Motor neuron (in vitro differentiated cells): Measurements from ENCODE around the gene MX1. TPM values are rescaled to one million over a fixed set of nuclear protein-coding genes. Genes with fewer than 3 reads are reported as not detected.
A peak's percentile ranks its signal among the peaks of the same experiment; 100 is the strongest.
"Not testable (repeated sequence)": the region's sequence is repeated elsewhere in the genome, so short reads cannot be mapped to it uniquely, and the experiment has no call there.

ENCODE experiments used
- ATAC-seq, 8 experiments: fragments of 200-7000 bp; cut with Tn5 transposase; replicated peaks in 6 of 8; 2 replicates each; pipeline ENCODE4 v1.8.0; 2021; ENCODE audit warnings: mild to moderate bottlenecking in 8 of 8, moderate library complexity in 8 of 8
- H3K27ac ChIP-seq, 2 donors: fragments of 250-450 bp; sonication (Bioruptor Pico); 2 replicates each; pipeline ENCODE4 v1.9.0; 2021; ENCODE audit warnings: antibody characterized with exemption in 2 of 2, mild to moderate bottlenecking in 2 of 2, moderate library complexity in 1 of 2
- H3K4me1 ChIP-seq, 2 donors: fragments of 250-450 bp; sonication (Bioruptor Pico); replicated peaks in 1 of 2; 2 replicates each; pipeline ENCODE4 v1.6.1; 2021; ENCODE audit warnings: antibody characterized with exemption in 2 of 2, mild to moderate bottlenecking in 2 of 2, moderate library complexity in 1 of 2
- H3K4me3 ChIP-seq, 5 donors: fragments of 250-450 bp; sonication (Bioruptor Pico); 2 replicates each; pipeline ENCODE4 v1.9.0; 2021; ENCODE audit warnings: antibody characterized with exemption in 5 of 5, mild to moderate bottlenecking in 5 of 5, moderate library complexity in 4 of 5
- WGBS, 10 experiments: fragments of 450-650 bp; shearing (Covaris generic); methylation state at CpG; one replicate each; pipeline ENCODE4 v1.0.0; 2022; 5-methylcytosine and 5-hydroxymethylcytosine counted together
- in situ Hi-C, 9 experiments: fragments of 400-800 bp; cut with MboI; loops; one replicate each; pipeline ENCODE4 v1.15.0; 2021; ENCODE audit warnings: low sequenced_read_pairs in 9 of 9, low pct_unique_long_range_greater_than_20kb in 2 of 9; ENCODE audit not compliant: unreplicated experiment in 9 of 9
- total RNA-seq, 8 experiments: library from RNA; unstranded; fragments of 300-600 nt; gene quantifications; 2 replicates each; pipeline versions ENCODE4 v1.2.3 to v1.2.4, GENCODE V29; 2022

MX1 gene
- total RNA-seq, 8 experiments from 2014 or later, result 0.49 to 162 (median 2.5) TPM

- in situ Hi-C loops, result loop anchor here in 1 of 9 experiments (25.0 kb wide), 1 partner anchor 124 kb away; no protein-coding TSS in a partner anchor
- Histone ChIP-seq H3K27ac (no peak overlapping the region), H3K4me1 (peaks cover 0 to 12% of the 10 kb centered on the region in 2 donors), H3K4me3 (no peak overlapping the region)
- ATAC-seq, result peak in 6 of 8 experiments; percentile 44 to 91 (median 55)
- 40 to 100% (median 77%) methylated on average over 1 to 4 of the region's 5 CpGs; no CpG with 5 or more reads in 2 of the 10 experiments for WGBS, 10 experiments
Observed at GRCh38 chr21:41411449-41412089, 14.5 kb upstream of the MX1 start.

GRCh38 chr21:41417505-41417904, 8.5 kb upstream of the MX1 start:
- WGBS, 10 experiments, result 63 to 86% (median 76%) methylated on average over 1 to 2 of the region's 2 CpGs; no CpG with 5 or more reads in 6 of the 10 experiments
- not testable (repeated sequence) for H3K4me3 ChIP-seq
- in situ Hi-C loops, result loop anchor here in 1 of 9 experiments (25.0 kb wide), 1 partner anchor 130 kb away; no protein-coding TSS in a partner anchor

GRCh38 chr21:41418393-41418792, 7.6 kb upstream of the MX1 start:
- ATAC-seq, result no peak
- WGBS, 10 experiments, result 77 to 100% (median 87%) methylated on average over 1 to 6 of the region's 6 CpGs; no CpG with 5 or more reads in 5 of the 10 experiments
- in situ Hi-C loops, result loop anchor here in 1 of 9 experiments (25.0 kb wide), 1 partner anchor 131 kb away; no protein-coding TSS in a partner anchor
- Histone ChIP-seq H3K4me3 (no peak overlapping the region), H3K27ac (no peak overlapping the region), H3K4me1 (peaks cover 15 to 18% of the 10 kb centered on the region in 2 donors)

More at GRCh38 chr21:41417505-41417904, 8.5 kb upstream of the MX1 start:
- H3K27ac ChIP-seq, ATAC-seq: not testable (repeated sequence)
- peaks cover 15 to 18% of the 10 kb centered on the region in 2 donors for H3K4me1 ChIP-seq

- Histone ChIP-seq H3K27ac (no peak overlapping the region), H3K4me1 (peaks cover 15 to 18% of the 10 kb centered on the region in 2 donors), H3K4me3 (no peak overlapping the region)
- in situ Hi-C loops, result loop anchor here in 1 of 9 experiments (25.0 kb wide), 1 partner anchor 132 kb away; no protein-coding TSS in a partner anchor
- WGBS, 10 experiments, result 93 to 100% (median 96%) methylated on average over 1 to 5 of the region's 11 CpGs; no CpG with 5 or more reads in 4 of the 10 experiments
- no peak for ATAC-seq
Observed at GRCh38 chr21:41418956-41419680, 6.9 kb upstream of the MX1 start.

GRCh38 chr21:41419921-41420862, 5.8 kb upstream of the MX1 start:
- peak; percentile 85 to 93 (median 88) for ATAC-seq
- WGBS, 10 experiments, result 0 to 90% (median 21%) methylated on average over 1 to 9 of the region's 54 CpGs; no CpG with 5 or more reads in 3 of the 10 experiments
- peaks cover 15 to 18% of the 10 kb centered on the region in 2 donors for H3K4me1 ChIP-seq
- in situ Hi-C loops, result loop anchor here in 1 of 9 experiments (25.0 kb wide), 1 partner anchor 133 kb away; no protein-coding TSS in a partner anchor
- H3K27ac ChIP-seq, result peak overlapping the region in 1 of 2 donors; percentile 80
- H3K4me3 ChIP-seq, result peak overlapping the region; percentile 12 to 43 (median 36)

- Histone ChIP-seq H3K27ac (peak overlapping the region in 1 of 2 donors; percentile 80), H3K4me3 (peak overlapping the region in 3 of 5 donors; percentile 36 to 43 (median 38)), H3K4me1 (peaks cover 15 to 20% of the 10 kb centered on the region in 2 donors)
- ATAC-seq, result peak in 7 of 8 experiments; percentile 5 to 53 (median 30)
- in situ Hi-C loops, result loop anchor here in 1 of 9 experiments (25.0 kb wide), 1 partner anchor 134 kb away; no protein-coding TSS in a partner anchor
- no CpG with 5 or more reads among the region's 8 CpGs for WGBS, 10 experiments
Observed at GRCh38 chr21:41420998-41421397, 5.0 kb upstream of the MX1 start.

- WGBS, 10 experiments, result 80 to 100% (median 99%) methylated on average over 1 to 12 of the region's 19 CpGs
- Histone ChIP-seq H3K27ac (no peak overlapping the region), H3K4me3 (no peak overlapping the region), H3K4me1 (peaks cover 18 to 24% of the 10 kb centered on the region in 2 donors)
- no peak for ATAC-seq
- in situ Hi-C loops, result loop anchor here in 1 of 9 experiments (25.0 kb wide), 1 partner anchor 135 kb away; no protein-coding TSS in a partner anchor
Observed at GRCh38 chr21:41422546-41423304, 3.3 kb upstream of the MX1 start.

GRCh38 chr21:41423305-41423636, 2.8 kb upstream of the MX1 start:
- peaks cover 18 to 24% of the 10 kb centered on the region in 2 donors for H3K4me1 ChIP-seq
- in situ Hi-C loops, result loop anchor here in 1 of 9 experiments (25.0 kb wide), 1 partner anchor 136 kb away; no protein-coding TSS in a partner anchor
- H3K27ac ChIP-seq, ATAC-seq, H3K4me3 ChIP-seq: not testable (repeated sequence)
- WGBS, 10 experiments, result 100% methylated on average over 1 to 2 of the region's 5 CpGs; no CpG with 5 or more reads in 8 of the 10 experiments

GRCh38 chr21:41425588-41425953, 468 bp upstream of the MX1 start:
- no peak overlapping the region for H3K27ac ChIP-seq
- no peak for ATAC-seq
- 30 to 100% (median 60%) methylated on average over 1 to 4 of the region's 7 CpGs; no CpG with 5 or more reads in 5 of the 10 experiments for WGBS, 10 experiments
- H3K4me1 ChIP-seq, result peaks cover 16 to 22% of the 10 kb centered on the region in 2 donors
- in situ Hi-C loops, result no loop called here
- H3K4me3 ChIP-seq, result peak overlapping the region in 3 of 5 donors; percentile 28 to 35 (median 35)

GRCh38 chr21:41426676-41427404, 801 bp downstream of the MX1 start:
- 42 to 100% (median 64%) methylated on average over 1 to 8 of the region's 41 CpGs; no CpG with 5 or more reads in 2 of the 10 experiments for WGBS, 10 experiments
- ATAC-seq, result peak in 7 of 8 experiments; percentile 4 to 31 (median 15)
- peak overlapping the region; percentile 16 to 35 (median 34) for H3K4me3 ChIP-seq
- in situ Hi-C loops, result no loop called here
- peaks cover 3 to 9% of the 10 kb centered on the region in 2 donors for H3K4me1 ChIP-seq
- H3K27ac ChIP-seq, result no peak overlapping the region

GRCh38 chr21:41427556-41427955, 1.5 kb downstream of the MX1 start:
- Histone ChIP-seq H3K27ac (no peak overlapping the region), H3K4me1 (peaks cover 2 to 9% of the 10 kb centered on the region in 2 donors), H3K4me3 (no peak overlapping the region)
- in situ Hi-C loops, result no loop called here
- 60 to 100% (median 92%) methylated on average over 1 to 7 of the region's 8 CpGs; no CpG with 5 or more reads in 3 of the 10 experiments for WGBS, 10 experiments
- no peak for ATAC-seq
